ENCODE measurements around the gene ABCA5.
"Not testable (repeated sequence)": the region's sequence is repeated elsewhere in the genome, so short reads cannot be mapped to it uniquely, and the experiment has no call there.

The ABCA5 gene

DNA sequence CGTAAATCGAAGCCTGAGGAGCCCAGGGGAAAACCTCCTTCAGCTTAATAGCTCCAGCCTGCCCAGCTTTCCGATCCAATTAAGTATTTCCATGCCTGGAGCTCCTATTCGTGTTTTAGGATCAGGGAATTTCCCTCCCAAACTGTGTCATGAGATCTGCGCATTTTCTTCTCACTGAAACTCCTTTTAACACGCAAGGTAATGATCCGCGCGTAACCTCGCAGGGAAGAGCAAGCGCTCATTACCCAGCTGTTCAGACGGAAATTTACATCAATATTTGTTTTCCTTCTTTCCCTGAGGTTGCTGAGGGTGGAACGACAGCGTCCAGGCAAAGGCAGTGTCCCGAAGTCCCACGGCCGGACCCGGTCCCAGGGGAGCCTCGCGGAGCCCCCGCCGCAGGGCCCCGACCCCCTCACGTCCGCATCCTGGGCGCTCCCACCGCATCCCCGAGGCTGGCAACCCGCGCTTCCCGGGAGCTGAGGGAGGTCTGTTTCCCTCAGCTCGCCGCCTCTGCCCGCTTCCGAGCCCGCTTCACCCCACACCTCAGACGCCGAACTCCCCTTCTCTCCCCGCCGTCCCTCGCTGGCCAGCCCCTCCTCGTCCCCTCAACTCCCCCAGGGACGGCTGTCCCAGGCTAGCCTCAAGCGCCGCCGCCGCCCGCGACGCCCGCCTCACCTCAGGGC lies 415 bp downstream of the ABCA5 start:
- DNase-seq: no peak

DNA sequence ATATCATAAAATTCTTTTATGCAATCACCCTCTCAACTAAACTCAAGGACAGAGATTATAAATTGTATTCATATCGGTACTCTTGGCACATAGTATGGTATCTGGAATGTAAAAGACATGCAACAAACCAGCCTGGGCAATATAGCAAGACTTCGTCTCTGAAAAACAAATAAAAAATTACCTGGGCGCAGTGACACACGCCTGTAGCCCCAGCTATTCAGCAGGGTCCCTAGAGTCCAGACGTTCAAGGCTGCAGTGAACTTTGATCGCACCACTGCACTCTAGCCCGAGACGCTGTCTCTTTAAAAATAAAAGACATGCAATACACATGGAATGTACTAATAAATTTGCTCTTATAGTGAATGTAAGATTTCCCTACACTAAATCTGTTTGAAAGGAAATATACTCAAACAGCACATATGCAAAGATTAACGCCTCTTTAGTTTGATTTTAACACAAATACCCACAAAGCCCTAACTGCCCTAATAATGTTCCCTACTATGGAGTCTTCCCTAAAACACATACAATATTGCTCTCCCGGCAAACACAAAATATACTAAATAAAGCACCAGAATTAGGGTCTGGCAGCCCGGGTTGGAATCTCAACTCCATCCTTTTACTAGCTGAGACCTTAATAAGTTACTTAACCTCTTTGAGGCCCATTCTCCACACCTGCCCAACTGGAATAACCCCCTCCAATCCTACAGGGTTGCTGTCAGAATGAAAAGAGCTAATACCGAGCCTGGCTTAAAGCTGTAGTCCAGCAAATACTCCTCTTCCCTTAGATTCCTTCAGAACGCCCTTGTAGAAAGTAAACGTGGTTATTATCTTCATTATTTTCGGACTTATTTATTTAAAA lies 1.2 kb downstream of the ABCA5 start:
- no peak for DNase-seq

DNA sequence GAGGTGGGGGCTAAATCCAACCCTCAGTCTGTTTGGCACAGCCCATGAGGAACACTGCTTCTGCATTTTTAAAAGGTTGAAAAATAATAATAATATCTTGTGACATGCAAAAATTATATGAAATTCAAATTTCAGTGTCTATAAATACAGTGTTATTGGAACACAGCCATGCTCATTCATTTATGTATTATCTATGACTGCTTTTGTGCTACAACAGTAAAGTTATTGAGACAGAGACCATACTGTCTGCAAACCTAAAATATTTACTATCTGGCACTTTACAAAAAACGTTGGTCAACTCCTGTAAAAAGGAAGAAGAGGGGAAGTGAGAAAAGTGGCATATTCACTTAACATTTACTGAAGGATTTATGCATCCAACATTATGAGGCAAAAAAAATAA lies 3.1 kb downstream of the ABCA5 start:
- no peak for DNase-seq

DNA sequence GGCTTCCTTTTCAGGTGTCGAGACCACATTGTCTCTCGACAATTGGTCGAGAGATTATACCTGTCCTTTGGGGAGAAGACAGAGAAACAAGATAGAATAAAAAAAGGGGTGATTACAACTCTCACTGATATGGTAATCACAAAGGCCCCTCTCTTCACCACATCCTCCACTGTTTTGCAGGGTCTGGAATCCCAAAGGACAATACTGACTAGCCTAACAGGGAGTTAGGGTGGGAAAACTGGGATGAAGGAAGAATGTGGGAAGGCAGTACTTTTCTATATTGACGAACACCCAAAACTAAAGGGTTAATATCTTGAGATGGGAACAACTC lies 6.1 kb downstream of the ABCA5 start:
- DNase-seq: no peak

DNA sequence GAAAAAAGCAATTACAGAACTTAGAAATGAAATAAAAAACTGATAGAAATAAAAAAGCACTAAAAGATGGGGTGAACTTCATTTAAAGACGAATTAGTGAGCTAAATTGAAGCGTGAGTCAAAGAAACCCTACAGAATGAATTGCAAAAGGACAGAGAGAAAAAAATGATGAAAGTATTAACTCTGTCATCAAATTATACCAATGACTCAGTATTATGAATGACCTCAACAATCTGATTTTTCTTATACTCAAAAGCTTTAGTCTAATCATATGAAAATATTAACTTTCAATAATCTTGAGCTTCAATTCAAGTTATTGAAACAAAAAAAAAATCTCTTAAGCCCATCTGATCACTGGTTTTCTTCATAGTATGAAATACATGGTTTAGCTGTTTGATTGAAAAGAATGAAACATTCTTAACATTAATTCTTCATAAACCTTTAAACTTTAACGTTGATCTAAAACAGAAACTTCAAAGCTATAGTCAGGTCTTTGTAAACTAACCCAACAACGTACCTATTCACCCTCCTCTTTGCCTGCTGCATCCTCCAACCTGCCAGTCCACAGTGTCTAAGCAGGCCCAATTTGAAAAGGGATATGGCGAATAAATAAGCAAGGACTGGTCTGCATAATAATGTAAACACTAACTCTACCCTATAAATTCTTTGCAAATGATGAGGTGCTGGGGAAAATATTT lies 6.6 kb downstream of the ABCA5 start:
- DNase-seq: no peak

DNA sequence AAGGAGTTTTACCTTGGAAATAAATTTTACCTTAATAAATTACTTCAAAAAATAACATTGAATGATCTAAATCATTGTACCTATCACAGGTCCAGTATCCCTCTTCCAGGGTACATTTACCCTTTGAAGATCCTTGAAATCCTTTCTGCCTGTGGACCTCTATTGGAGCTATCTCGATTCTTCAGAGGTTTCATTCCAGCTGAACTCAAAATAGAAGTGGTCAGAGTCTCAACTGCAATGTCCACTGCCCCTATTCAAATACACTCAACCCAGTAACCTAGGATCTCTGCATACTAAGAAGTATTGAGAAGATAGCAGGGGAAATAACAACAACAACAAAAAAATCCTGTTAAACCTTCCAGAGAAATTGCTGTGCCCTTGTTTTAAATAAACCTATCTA lies 9.3 kb downstream of the ABCA5 start:
- DNase-seq: no peak

DNA sequence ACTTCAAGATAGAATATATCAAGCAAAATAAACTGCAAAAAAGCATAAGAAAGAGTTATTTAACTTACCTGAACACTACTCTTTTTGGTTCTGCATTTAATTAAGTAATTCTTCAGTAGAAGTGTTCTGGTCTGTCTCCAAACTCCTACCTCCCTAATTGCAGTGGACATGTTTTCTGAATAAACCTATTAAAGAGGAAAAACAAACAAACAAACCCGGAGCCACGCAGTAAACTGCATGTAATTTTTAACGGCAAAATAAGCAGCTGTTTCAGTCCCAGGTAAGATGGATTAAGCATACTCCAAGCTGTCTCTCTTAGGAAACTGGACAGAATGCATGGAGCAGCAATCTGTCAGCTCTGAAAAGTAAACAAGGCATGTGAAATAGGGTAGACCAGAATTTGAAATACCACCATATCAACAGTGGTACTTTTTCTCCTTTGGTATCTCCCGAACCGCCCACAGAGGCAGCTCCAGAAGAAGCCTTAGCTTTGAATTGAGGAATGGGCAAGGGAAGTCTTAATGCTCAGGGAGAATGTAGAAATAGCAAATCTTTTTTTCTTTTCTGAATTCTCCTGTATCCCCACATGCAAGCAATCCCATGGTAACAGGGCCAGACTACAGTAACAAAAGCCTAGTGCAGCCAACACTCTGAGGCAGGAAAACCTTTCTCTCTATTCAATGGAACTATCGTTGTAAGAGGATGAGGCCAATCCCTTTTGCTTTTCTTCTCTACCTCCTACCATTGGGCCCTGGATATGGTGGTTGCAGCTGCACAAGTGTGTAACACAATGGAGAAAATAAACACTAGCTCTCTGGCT lies 12.5 kb downstream of the ABCA5 start:
- no peak for DNase-seq

DNA sequence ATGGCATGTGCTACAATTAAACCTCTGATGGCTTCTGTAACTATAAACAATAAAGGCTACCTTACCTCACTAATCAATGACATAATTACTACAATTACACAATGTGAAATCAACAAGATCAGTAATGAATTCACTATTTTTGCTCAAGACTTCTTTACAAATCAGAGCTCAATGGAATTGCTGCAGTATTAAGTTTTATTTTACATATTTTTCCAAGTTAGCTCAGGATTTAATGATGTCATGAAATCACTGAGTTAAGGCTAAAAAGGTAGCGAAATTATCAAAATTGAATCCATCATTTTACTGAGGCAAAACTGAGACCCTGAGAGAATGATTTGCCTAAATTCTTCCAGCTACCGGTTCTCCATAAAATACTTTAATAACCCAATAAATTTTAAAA lies 21.8 kb downstream of the ABCA5 start:
- DNase-seq: no peak

DNA sequence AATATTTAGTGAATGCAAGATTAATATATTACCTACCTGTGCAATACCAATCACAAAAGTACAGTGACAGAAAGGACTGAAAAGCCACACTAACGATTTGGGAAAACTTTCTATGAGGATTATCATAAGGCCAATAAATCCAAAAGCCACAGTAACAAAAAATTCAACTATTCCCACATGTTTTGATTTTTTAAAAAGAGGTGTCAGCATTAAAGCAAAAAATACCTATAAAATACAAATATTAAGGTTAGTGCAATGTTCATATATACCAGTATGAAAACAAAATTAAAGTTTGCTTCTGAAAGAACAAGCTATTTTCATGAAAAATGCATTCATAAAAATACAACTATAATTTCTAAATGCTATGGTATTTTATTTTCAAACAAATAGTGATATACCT lies 24.3 kb downstream of the ABCA5 start:
- no peak for DNase-seq

DNA sequence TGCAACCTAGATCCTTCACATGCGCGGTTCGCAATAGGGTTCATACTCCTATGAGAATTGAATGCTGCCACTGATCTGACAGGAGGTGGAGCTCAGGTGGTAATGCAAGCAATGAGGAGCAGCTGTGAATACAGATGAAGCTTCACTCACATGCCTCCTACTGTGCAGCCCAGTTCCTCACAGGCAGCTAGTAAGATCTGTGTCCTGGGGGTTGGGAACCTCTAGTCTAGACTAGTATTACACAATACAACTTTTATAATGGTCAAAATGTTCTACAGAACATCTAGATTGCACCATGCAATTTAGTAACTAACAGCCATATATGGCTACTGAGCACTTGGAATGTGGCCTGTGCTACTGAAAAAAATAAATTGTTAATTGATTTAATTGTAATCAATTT lies 26.7 kb downstream of the ABCA5 start:
- no peak for DNase-seq

DNA sequence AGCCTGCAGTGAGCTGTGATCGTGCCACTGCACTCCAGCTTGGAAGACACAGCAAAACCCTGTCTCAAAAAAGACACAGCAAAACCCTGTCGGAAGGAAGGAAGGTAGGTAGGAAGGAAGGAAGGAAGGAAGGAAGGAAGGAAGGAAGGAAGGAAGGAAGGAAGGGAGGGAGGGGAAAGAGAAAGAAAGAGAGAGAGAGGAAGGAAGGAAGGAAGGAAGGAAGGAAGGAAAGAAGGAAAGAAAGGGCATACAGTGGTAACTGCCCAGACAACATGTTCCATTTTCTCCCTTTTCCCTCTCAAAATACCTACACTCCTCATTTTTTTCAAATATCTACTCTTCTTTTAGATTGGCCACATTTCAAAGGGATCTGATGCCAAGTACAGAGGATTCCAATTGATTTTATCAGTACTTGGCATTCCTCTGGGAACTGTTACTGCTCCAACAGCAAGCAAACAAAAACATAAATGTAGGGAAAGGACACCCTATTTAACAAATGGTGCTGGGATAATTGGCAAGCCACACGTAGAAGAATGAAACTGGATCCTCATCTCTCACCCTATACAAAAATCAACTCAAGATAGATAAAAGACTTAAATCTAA lies 28.7 kb downstream of the ABCA5 start:
- not testable (repeated sequence) for DNase-seq

DNA sequence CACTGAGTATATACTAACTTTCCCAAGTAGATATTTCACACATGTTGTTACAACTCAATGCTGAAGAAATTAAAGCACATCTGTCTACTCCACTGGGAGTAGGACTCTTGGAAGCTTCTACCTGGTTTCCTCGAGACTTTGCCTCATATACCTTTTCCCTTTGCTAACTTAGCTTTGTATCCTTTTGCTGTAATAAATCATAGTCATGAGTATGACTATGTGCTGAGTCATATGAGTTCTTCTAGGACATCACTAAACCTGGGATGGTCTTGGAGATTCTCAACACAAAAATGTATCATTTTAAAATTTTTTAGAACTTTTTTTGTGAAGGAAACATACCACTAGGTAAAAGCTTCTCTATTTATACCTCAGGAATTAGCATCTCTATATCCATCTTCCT lies 39.8 kb downstream of the ABCA5 start:
- no peak for DNase-seq

DNA sequence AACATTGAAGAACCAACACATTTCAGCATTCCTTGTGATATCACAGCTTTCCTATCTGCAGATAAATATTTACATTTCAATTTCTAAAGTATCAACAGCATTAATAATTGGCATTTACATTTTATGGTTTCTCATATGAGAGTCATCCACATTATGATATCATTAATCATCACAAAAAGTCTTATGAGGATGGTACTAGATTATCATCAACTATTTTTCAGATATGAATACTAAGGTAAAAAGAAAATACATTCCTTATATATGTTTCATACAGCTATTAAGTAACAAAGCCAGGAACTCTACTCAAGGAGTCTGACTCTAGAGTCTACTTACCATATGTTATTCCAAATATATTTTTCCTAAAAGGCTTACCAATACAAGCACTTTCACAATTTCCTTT lies 40.7 kb downstream of the ABCA5 start:
- DNase-seq: no peak

DNA sequence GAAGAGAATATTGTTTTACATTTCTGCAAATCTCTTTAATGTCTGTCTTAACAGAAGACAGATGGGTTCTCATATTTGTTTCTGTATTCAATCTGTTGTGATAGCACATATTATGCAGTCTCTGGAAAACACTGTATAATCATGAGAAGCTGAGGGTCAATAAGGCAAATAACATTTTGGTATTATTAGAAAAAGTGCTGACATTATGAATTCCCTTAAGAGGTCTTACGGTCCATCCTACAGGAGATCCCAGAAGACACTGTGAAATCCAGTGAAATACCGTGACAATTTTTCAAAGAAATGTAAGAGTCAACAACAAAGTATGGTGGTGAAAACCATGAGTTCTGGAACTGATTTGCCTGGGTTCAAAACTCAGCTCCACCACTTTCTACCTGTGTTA lies 42.3 kb downstream of the ABCA5 start:
- DNase-seq: no peak

DNA sequence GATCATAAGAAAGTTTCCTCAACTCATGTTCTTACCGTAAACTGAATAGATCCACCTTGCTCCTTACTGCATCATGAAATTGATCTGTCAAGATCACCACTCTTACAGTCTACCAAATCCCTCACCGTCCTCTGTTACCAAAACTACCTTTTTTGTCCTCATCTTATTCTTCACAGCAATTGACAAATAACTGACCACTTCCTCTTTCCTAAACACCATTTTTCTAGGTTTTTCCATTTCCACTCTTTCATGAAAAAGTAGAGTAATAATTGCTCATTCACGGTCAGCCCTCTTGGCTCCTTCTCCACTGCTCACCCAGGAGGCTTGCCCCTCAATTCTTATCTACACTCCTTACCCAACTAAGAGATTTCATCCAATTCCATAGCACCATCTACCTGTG lies 44.9 kb downstream of the ABCA5 start:
- no peak for DNase-seq

DNA sequence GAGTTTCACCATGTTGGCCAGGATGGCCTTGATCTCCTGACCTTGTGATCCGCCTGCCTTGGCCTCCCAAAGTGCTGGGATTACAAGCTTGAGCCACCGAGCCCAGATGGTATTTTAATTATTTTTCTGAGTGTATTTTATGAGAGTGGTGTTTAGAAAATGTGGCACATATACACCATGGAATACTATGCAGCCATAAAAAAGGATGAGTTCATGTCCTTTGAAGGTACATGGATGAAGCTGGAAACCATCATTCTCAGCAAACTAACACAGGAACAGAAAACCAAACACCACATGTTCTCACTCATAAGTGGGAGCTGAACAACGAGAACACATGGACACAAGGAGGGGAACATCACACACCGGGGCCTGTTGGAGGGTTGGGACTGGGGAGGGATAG lies 50.7 kb downstream of the ABCA5 start:
- not testable (repeated sequence) for DNase-seq

DNA sequence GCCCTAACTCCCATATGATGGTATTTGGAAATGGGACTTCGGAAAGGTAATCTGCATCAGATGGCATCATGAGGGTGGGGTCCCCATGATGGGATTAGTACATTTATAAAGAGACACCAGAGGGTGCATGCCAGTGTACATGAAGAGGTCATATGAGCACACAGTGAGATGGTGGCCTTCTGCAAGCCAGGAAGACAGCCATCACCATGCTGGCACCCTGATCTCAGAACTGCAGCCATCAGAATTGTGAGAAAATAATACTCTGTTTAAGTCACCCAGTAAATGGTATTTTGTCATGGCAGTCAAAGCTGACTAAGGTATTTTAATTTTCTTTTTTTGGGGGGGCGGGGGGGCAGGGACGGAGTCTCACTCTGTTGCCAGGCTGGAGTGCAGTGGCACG lies 51.2 kb downstream of the ABCA5 start:
- DNase-seq: no peak

DNA sequence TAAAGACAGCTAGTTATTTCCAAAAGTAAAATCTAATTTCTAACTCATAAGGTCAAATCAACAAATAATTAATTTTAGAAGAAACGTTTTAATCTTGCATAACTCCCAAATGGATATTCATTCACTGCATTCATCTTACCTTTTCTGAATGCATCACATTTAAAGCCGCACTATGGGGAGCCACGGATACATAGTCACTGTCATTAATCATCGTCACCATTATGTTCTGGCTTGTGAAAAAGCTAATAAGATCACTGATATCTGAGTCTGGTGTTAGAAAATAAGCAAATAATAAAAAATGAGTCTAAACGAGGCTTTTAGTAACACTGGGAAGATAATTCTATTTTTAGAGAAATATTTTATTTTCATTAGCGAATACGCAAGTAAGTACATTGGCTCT lies 55.9 kb downstream of the ABCA5 start:
- no peak for DNase-seq

DNA sequence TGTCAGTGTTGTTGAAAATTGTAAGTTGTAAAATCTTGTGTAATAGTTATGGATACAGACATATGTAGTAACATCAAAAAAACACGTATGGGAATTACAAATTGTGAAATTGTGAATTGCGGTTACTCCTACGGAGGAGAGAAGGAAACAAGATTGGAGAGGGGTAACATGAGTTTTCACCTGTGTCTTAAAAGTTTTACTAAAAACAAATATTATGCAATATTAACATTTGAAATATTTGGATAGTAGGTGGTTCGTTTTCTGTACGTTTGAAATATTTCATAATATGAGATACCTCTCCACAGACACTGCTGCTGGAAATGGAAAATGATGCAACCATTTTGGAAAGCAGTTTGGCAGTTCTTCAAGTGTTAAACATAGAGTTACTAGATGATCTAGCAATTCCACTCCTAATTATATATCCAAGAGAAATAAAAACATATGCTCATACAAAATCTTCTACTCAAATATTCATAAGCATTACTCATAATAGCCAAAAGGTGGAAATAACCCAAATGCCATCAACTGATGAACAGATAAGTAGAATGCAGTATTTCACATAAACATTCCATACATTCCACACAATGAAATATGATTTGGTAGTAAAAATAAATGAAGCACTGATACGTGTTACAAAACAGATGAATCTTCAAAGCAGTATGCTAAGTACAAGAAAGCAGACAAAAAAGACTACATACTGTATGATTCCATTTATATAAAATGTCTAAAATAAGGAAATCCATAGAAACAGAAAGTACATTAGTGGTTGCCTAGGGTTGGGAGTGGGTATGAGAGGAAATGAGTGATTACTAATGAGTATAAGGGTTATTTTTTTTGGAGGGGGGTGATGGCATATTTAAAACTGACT lies 57.6 kb downstream of the ABCA5 start:
- no peak for DNase-seq

DNA sequence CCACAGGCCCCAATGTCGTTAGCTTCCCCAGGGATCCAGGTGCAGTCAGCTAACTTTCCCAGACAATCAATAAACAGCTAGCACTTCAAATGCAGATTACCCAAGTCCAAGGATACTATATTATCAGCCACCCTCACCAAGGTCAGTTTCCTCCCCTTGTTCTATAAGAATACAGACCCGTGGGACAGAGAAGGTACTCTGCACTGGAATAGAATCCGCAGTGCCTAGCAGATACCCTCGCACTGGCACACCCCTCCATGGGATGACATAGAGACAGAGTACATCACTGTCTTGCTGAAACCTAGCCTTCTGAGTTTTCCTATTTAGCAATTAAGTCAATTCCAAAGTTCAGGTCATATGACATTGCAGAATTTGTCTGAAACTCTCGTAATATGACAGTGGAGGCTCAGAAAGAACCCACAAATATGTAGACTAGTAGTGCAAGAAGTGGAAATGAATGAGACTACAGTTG lies 58.4 kb downstream of the ABCA5 start:
- DNase-seq: no peak

DNA sequence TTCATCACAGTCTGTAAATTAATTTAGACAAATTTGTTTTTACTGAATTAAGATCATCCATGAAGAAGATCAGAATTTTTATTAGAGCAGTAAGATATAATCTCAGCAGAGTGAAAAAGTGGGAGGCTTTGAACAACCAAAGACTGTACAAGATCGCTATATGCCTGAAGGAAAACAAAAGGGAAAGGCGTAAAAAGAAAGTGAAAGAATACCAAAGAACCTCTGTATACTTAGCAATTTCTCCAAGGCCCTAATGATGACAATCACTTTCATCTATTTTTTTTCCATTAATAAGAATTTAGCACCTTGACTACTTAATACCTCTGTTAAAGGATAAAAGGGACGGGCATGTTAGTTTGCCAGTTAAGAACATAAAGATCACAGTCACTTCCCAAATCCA lies 59.7 kb downstream of the ABCA5 start:
- no peak for DNase-seq

DNA sequence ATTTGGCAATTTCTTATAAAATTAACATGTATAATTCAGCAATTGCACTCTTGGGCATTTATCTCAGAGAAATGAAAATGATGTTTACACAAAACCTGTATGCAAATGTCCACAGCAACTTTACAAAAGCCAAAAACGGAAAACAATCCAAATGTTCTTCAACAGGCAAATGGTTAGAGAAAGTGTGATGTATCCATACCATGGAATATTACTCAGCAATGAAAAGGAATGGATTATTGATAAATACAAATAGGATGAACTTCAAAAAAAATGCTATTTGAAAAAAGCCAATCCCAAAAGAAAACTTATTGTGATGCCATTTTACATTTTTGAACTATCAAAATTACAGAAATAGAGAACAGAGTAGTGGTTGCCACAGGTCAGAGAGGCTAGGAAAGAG lies 61.1 kb downstream of the ABCA5 start:
- no peak for DNase-seq

Measured in activated CD4-positive, alpha-beta T cell treated with anti-CD3 and anti-CD28 coated beads for 48 hours (primary cell).